IPS DF 6.9 (cell line): ENCODE data around the gene MRPL27.
"Not testable (repeated sequence)": the region's sequence is repeated elsewhere in the genome, so short reads cannot be mapped to it uniquely, and the experiment has no call there.

Source experiments
- DNase-seq: peaks from one replicate; pipeline ENCODE4 v3.0.0-alpha.2; 2013; ENCODE audit warnings: low read depth, low spot score
- H3K27ac ChIP-seq: one replicate; pipeline ENCODE4 v1.5.1; 2013; ENCODE audit warnings: low read length, control low read depth
- H3K27me3 ChIP-seq: 2 replicates; pipeline ENCODE4 v1.6.1; 2013; ENCODE audit warnings: mild to moderate bottlenecking, low read length; ENCODE audit not compliant: control insufficient read depth, insufficient read depth
- H3K36me3 ChIP-seq: 2 replicates; pipeline ENCODE4 v1.6.1; 2013; ENCODE audit warnings: low read length; ENCODE audit not compliant: control insufficient read depth, insufficient read depth
- H3K4me1 ChIP-seq: 2 replicates; pipeline ENCODE4 v1.6.1; 2013; ENCODE audit warnings: low read length; ENCODE audit not compliant: control insufficient read depth, insufficient read depth
- H3K4me3 ChIP-seq: 2 replicates; pipeline ENCODE4 v1.5.1; 2013; ENCODE audit warnings: mild to moderate bottlenecking, low read length
- H3K9me3 ChIP-seq: 2 replicates; pipeline ENCODE4 v1.6.1; 2013; ENCODE audit warnings: low read length, inconsistent platforms; ENCODE audit not compliant: control insufficient read depth, insufficient read depth
- WGBS: extraction: QIAGEN DNeasy Blood & Tissue Kit; methylation state at CpG from one replicate; pipeline ENCODE4 v1.1.7; 2013; ENCODE audit warnings: mixed read lengths, missing lambda C conversion rate; ENCODE audit not compliant: insufficient read length, insufficient coverage; 5-methylcytosine and 5-hydroxymethylcytosine counted together

The MRPL27 gene

GRCh38 chr17:50345432-50346312 lies 27.3 kb downstream of the MRPL27 start, which contains the start of gene XYLT2:
Gene XYLT2, plus strand, starts transcription at chr17:50346126. Its CDS starts 15 bp downstream, at chr17:50346141.
- no peaks in the 10 kb centered on the region for H3K36me3 ChIP-seq
- peaks cover 4% of the 10 kb centered on the region for H3K4me1 ChIP-seq
- H3K27me3 ChIP-seq: no peaks in the 10 kb centered on the region
- peak within 1 kb of the TSS; percentile 93 for H3K4me3 ChIP-seq
- no peak within 1 kb of the TSS for H3K27ac ChIP-seq
- WGBS: no CpG with 5 or more reads among the region's 87 CpGs
- no peaks in the 10 kb centered on the region for H3K9me3 ChIP-seq
- no peak for DNase-seq

GRCh38 chr17:50344731-50345365 lies 28.1 kb downstream of the MRPL27 start:
- H3K36me3 ChIP-seq: no peaks in the 10 kb centered on the region
- no peak for DNase-seq
- H3K27ac ChIP-seq: no peak overlapping the region
- peaks cover 4% of the 10 kb centered on the region for H3K4me1 ChIP-seq
- no peaks in the 10 kb centered on the region for H3K27me3 ChIP-seq
- no peak overlapping the region for H3K4me3 ChIP-seq
- WGBS: no CpG with 5 or more reads among the region's 13 CpGs
- no peaks in the 10 kb centered on the region for H3K9me3 ChIP-seq

GRCh38 chr17:50339381-50339780 lies 33.6 kb downstream of the MRPL27 start:
- DNase-seq: no peak
- H3K4me3 ChIP-seq: no peak overlapping the region
- no peaks in the 10 kb centered on the region for H3K9me3 ChIP-seq
- no peaks in the 10 kb centered on the region for H3K36me3 ChIP-seq
- H3K27ac ChIP-seq: no peak overlapping the region
- H3K27me3 ChIP-seq: no peaks in the 10 kb centered on the region
- H3K4me1 ChIP-seq: no peaks in the 10 kb centered on the region

GRCh38 chr17:50338645-50339044 lies 34.3 kb downstream of the MRPL27 start:
- H3K4me3 ChIP-seq: no peak overlapping the region
- no peaks in the 10 kb centered on the region for H3K27me3 ChIP-seq
- no peak overlapping the region for H3K27ac ChIP-seq
- H3K36me3 ChIP-seq: no peaks in the 10 kb centered on the region
- H3K9me3 ChIP-seq: no peaks in the 10 kb centered on the region
- no peaks in the 10 kb centered on the region for H3K4me1 ChIP-seq
- no peak for DNase-seq

GRCh38 chr17:50337956-50338355 lies 35.0 kb downstream of the MRPL27 start:
- Histone ChIP-seq H3K36me3 (no peaks in the 10 kb centered on the region), H3K4me1 (no peaks in the 10 kb centered on the region), H3K27me3 (no peaks in the 10 kb centered on the region), H3K9me3 (no peaks in the 10 kb centered on the region), H3K27ac (no peak overlapping the region), H3K4me3 (no peak overlapping the region)
- no CpG with 5 or more reads among the region's 2 CpGs for WGBS
- no peak for DNase-seq

GRCh38 chr17:50333291-50334057 lies 39.5 kb downstream of the MRPL27 start:
- not testable (repeated sequence) for H3K4me1 ChIP-seq, H3K27ac ChIP-seq, H3K9me3 ChIP-seq, H3K4me3 ChIP-seq, H3K27me3 ChIP-seq, DNase-seq, H3K36me3 ChIP-seq
- WGBS: no CpG with 5 or more reads among the region's 14 CpGs

GRCh38 chr17:50332196-50332595 lies 40.8 kb downstream of the MRPL27 start:
- DNase-seq: no peak
- Histone ChIP-seq H3K27me3 (no peaks in the 10 kb centered on the region), H3K36me3 (no peaks in the 10 kb centered on the region), H3K9me3 (no peaks in the 10 kb centered on the region), H3K4me1 (no peaks in the 10 kb centered on the region), H3K27ac (no peak overlapping the region), H3K4me3 (no peak overlapping the region)
- WGBS: no CpG with 5 or more reads among the region's 6 CpGs

GRCh38 chr17:50331085-50331791 lies 41.7 kb downstream of the MRPL27 start:
- H3K27ac ChIP-seq: no peak overlapping the region
- H3K27me3 ChIP-seq: no peaks in the 10 kb centered on the region
- H3K9me3 ChIP-seq: no peaks in the 10 kb centered on the region
- no peak for DNase-seq
- H3K4me3 ChIP-seq: no peak overlapping the region
- H3K4me1 ChIP-seq: no peaks in the 10 kb centered on the region
- H3K36me3 ChIP-seq: no peaks in the 10 kb centered on the region
- no CpG with 5 or more reads among the region's 4 CpGs for WGBS

- Histone ChIP-seq H3K27ac (no peak overlapping the region), H3K4me1 (no peaks in the 10 kb centered on the region), H3K4me3 (no peak overlapping the region), H3K9me3 (no peaks in the 10 kb centered on the region), H3K36me3 (no peaks in the 10 kb centered on the region), H3K27me3 (no peaks in the 10 kb centered on the region)
- DNase-seq: no peak
- WGBS: no CpG with 5 or more reads among the region's 11 CpGs
Observed at GRCh38 chr17:50330151-50330775, 42.7 kb downstream of the MRPL27 start.

GRCh38 chr17:50329716-50330115 lies 43.3 kb downstream of the MRPL27 start:
- H3K4me1 ChIP-seq: no peaks in the 10 kb centered on the region
- H3K27me3 ChIP-seq: no peaks in the 10 kb centered on the region
- no peak overlapping the region for H3K27ac ChIP-seq
- H3K36me3 ChIP-seq: no peaks in the 10 kb centered on the region
- DNase-seq: no peak
- WGBS: no CpG with 5 or more reads among the region's 3 CpGs
- no peak overlapping the region for H3K4me3 ChIP-seq
- H3K9me3 ChIP-seq: no peaks in the 10 kb centered on the region
